MCF 10A (cell line): ENCODE results near the gene MLLT10. TPM values are rescaled to one million over a fixed set of nuclear protein-coding genes. Genes with fewer than 3 reads are reported as not detected.

Experiments
- BruUV-seq: library from RNA; stranded (reverse); fragments of 400-500 nt; replicated peaks from 2 replicates; lab custom pipeline; 2021; lab: Mats Ljungman, UMichigan
- CTCF ChIA-PET: fragments of 300-600 bp; sonication (Branson Sonifier 250); formaldehyde crosslinking; extraction: SDS; loops from one replicate; lab custom pipeline; 2021; ENCODE audit warnings: antibody characterized with exemption, inconsistent platforms; lab: Yijun Ruan, JAX
- POLR2A ChIA-PET: fragments of 300-600, 350-650 bp; sonication (Branson Sonifier 250); formaldehyde crosslinking; extraction: SDS; loops from one replicate; lab custom pipeline; 2020; ENCODE audit warnings: antibody characterized with exemption, inconsistent platforms; lab: Yijun Ruan, JAX
- DNase-seq: peaks from one replicate; pipeline ENCODE4 v3.0.0-alpha.2; 2018; ENCODE audit not compliant: unreplicated experiment
- H3K27ac Mint-ChIP-seq: one replicate; pipeline ENCODE4 v1.8.0; 2022; ENCODE audit warnings: mild to moderate bottlenecking, low read depth, mixed read lengths; ENCODE audit not compliant: unreplicated experiment
- H3K27me3 Mint-ChIP-seq: one replicate; pipeline ENCODE4 v1.8.0; 2022; ENCODE audit warnings: mixed read lengths; ENCODE audit not compliant: insufficient read depth, unreplicated experiment
- H3K36me3 Mint-ChIP-seq: one replicate; pipeline ENCODE4 v1.8.0; 2022; ENCODE audit warnings: mild to moderate bottlenecking, moderate library complexity, mixed read lengths; ENCODE audit not compliant: insufficient read depth, unreplicated experiment
- H3K4me1 Mint-ChIP-seq: one replicate; pipeline ENCODE4 v1.8.0; 2022; ENCODE audit warnings: mixed read lengths; ENCODE audit not compliant: insufficient read depth, unreplicated experiment
- H3K4me3 Mint-ChIP-seq: one replicate; pipeline ENCODE4 v1.8.0; 2022; ENCODE audit warnings: mild to moderate bottlenecking, moderate library complexity, mixed read lengths; ENCODE audit not compliant: unreplicated experiment
- H3K9me3 Mint-ChIP-seq: one replicate; pipeline ENCODE4 v1.8.0; 2022; ENCODE audit warnings: mixed read lengths; ENCODE audit not compliant: unreplicated experiment
- CTCF ChIP-seq: fragments of 200-600 bp; IDR thresholded peaks from one replicate; pipeline ENCODE4 v1.8.0; 2022; ENCODE audit warnings: antibody characterized with exemption, mild to moderate bottlenecking; ENCODE audit not compliant: unreplicated experiment
- intact Hi-C: fragments of 100-400 bp; cut with micrococcal nuclease; formaldehyde crosslinking; loops from 2 replicates; pipeline ENCODE4 v1.14.1; 2022
- total RNA-seq: library from RNA; stranded (reverse); gene quantifications from 2 replicates; pipeline ENCODE4 v1.2.3, GENCODE V29; 2022

MLLT10 gene
- total RNA-seq, 1 experiment from 2014 or later, result 47.5 TPM

- BruUV-seq, result no TSS peak
- CTCF ChIA-PET, result interaction anchor here (0.5 to 1.2 kb wide), 3 partner anchors 13 to 45 kb away, joined by 3 to 4 read pairs (median 3); no protein-coding TSS in a partner anchor
- Mint-ChIP-seq H3K4me1 (peaks cover 6% of the 10 kb centered on the region), H3K36me3 (no peaks in the 10 kb centered on the region), H3K27ac (no peak overlapping the region), H3K4me3 (no peak overlapping the region), H3K9me3 (no peaks in the 10 kb centered on the region), H3K27me3 (peaks cover 21% of the 10 kb centered on the region)
- no peak for TF ChIP-seq CTCF
- POLR2A ChIA-PET, result interaction anchor here (0.6 kb wide), 1 partner anchor 32 kb away, joined by 3 read pairs; the partner anchor contains the start of gene MLLT10
- intact Hi-C loops, result no loop called here
- DNase-seq, result no peak
Observed at GRCh38 chr10:21501091-21501490, 32.9 kb upstream of the MLLT10 start.

- no TSS peak for BruUV-seq
- H3K27me3 Mint-ChIP-seq, result peaks cover 21% of the 10 kb centered on the region
Observed at GRCh38 chr10:21501731-21502347, 32.2 kb upstream of the MLLT10 start.

GRCh38 chr10:21502348-21502740 lies 31.7 kb upstream of the MLLT10 start:
- no peaks in the 10 kb centered on the region for H3K36me3 Mint-ChIP-seq
- BruUV-seq, result no TSS peak
- no peaks in the 10 kb centered on the region for H3K9me3 Mint-ChIP-seq
- POLR2A ChIA-PET, result no interaction called here
- no peak for TF ChIP-seq CTCF
- intact Hi-C loops, result no loop called here
- H3K4me1 Mint-ChIP-seq, result peaks cover 6% of the 10 kb centered on the region
- peaks cover 21% of the 10 kb centered on the region for H3K27me3 Mint-ChIP-seq
- CTCF ChIA-PET, result interaction anchor here (0.8 kb wide), 1 partner anchor 223 kb away, joined by 4 read pairs; no protein-coding TSS in a partner anchor
- H3K4me3 Mint-ChIP-seq, result no peak overlapping the region
- H3K27ac Mint-ChIP-seq, result no peak overlapping the region
- no peak for DNase-seq

More at GRCh38 chr10:21501731-21502347, 32.2 kb upstream of the MLLT10 start:
- peaks cover 6% of the 10 kb centered on the region for H3K4me1 Mint-ChIP-seq
- DNase-seq, result no peak
- H3K36me3 Mint-ChIP-seq, result no peaks in the 10 kb centered on the region
- TF ChIP-seq CTCF, result no peak
- POLR2A ChIA-PET, result interaction anchor here (0.6 kb wide), 1 partner anchor 32 kb away, joined by 3 read pairs; the partner anchor contains the start of gene MLLT10
- intact Hi-C loops, result no loop called here
- no peak overlapping the region for H3K27ac Mint-ChIP-seq
- H3K9me3 Mint-ChIP-seq, result no peaks in the 10 kb centered on the region
- CTCF ChIA-PET, result interaction anchor here (0.5 to 0.6 kb wide), 2 partner anchors 44 to 272 kb away, joined by 3 read pairs; no protein-coding TSS in a partner anchor
- no peak overlapping the region for H3K4me3 Mint-ChIP-seq

GRCh38 chr10:21503542-21503941 lies 30.5 kb upstream of the MLLT10 start:
- intact Hi-C loops, result no loop called here
- TF ChIP-seq CTCF, result no peak
- no peaks in the 10 kb centered on the region for H3K36me3 Mint-ChIP-seq
- DNase-seq, result no peak
- no peak overlapping the region for H3K4me3 Mint-ChIP-seq
- BruUV-seq, result no TSS peak
- H3K27ac Mint-ChIP-seq, result no peak overlapping the region
- peaks cover 11% of the 10 kb centered on the region for H3K27me3 Mint-ChIP-seq
- H3K4me1 Mint-ChIP-seq, result peaks cover 6% of the 10 kb centered on the region
- CTCF ChIA-PET, result no interaction called here
- POLR2A ChIA-PET, result interaction anchor here (0.6 to 1.1 kb wide), 2 partner anchors 13 to 104 kb away, joined by 3 read pairs; no protein-coding TSS in a partner anchor
- H3K9me3 Mint-ChIP-seq, result no peaks in the 10 kb centered on the region
